Putamen (tissue), 1 donor: ENCODE results near the gene MYLK.

ENCODE experiments used
- DNase-seq: peaks from one replicate; pipeline ENCODE4 v3.0.0-alpha.2; 2016; ENCODE audit warnings: low spot score

Gene MYLK

DNA sequence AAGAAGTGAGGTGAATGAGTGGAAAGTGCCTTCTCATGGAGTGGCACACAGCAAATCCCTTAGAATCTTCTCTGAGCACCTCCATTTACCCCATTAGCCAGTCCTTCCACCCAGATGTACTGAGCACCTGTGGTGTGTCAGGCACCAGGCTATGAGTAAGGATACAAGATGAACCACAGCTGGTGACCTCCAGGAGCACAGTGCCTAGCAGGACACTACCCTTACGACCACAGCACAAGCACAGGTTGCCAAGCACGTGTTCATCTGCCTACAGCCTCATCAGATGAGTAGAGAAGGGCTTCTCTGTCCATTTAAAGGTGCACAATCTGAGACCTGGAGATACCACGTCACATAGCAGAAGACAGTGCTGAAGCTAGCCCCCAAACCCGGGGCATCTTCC is 6.2 kb downstream of the MYLK start:
- no peak for DNase-seq

- DNase-seq: no peak
Observed at GRCh38 chr3:123877466-123877865, 6.7 kb downstream of the MYLK start.

DNA sequence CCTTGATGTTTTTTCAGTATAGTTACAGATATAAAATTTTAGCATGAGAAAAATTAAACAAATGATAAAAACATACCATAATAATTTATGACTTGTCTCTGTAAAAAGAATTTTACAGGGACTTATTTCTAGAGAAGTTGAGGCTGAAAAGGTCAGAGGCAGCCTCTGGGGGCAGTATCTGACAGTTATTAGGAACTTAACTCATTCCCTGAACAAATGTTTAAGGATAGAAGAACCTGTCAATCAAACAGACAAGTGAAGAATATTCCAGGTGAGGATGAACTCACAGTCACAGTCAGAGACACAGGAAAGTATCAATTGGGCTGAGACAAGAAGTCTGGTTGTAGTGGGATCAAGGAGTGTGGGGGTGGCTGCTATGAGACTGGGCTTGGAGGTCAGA is 7.3 kb downstream of the MYLK start:
- no peak for DNase-seq

- DNase-seq: no peak
Observed at GRCh38 chr3:123872621-123873020, 11.5 kb downstream of the MYLK start.

- DNase-seq: no peak
Observed at GRCh38 chr3:123871946-123872345, 12.2 kb downstream of the MYLK start.

DNA sequence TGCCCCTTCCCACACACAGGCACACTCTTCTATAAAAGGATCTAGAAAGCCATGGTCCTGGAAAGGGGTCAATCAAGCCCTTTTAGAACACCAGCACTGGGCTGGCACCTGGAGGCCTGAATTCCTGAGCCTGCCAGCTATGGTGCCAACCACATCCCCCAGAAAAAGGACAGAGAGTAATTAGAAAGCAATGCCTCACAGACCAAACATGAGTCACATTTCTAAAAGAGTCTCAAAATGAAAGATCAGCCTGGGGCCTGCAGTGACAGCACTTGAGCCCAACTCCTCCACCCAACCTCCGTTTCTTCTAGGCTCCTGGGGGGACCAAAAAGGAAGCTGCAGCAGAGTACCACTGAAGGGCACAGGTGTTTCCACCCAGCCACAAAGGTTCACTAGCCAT is 14.1 kb downstream of the MYLK start:
- DNase-seq: no peak

DNA sequence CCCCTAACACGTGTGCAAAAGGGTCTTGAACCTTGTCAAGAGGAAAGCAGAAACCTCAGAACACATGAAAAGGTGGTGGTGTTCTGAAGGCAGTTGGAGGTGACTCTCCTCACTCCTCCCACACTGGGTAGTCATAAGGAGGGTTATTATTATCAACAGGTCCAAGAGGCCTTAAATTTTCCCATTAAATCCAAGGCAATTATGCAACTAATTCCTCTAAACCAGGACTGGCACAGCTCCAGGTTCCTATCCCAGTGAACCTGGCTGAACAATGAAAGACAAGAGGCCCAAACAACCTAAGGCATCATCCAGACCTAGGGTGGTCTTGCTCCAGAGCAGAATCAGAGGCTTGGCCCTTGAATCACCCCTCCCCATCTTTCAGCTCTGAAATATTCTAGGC is 15.0 kb downstream of the MYLK start:
- no peak for DNase-seq

GRCh38 chr3:123864706-123865105 is 19.4 kb downstream of the MYLK start:
- no peak for DNase-seq

- DNase-seq: no peak
Observed at GRCh38 chr3:123862152-123862551, 22.0 kb downstream of the MYLK start.

DNA sequence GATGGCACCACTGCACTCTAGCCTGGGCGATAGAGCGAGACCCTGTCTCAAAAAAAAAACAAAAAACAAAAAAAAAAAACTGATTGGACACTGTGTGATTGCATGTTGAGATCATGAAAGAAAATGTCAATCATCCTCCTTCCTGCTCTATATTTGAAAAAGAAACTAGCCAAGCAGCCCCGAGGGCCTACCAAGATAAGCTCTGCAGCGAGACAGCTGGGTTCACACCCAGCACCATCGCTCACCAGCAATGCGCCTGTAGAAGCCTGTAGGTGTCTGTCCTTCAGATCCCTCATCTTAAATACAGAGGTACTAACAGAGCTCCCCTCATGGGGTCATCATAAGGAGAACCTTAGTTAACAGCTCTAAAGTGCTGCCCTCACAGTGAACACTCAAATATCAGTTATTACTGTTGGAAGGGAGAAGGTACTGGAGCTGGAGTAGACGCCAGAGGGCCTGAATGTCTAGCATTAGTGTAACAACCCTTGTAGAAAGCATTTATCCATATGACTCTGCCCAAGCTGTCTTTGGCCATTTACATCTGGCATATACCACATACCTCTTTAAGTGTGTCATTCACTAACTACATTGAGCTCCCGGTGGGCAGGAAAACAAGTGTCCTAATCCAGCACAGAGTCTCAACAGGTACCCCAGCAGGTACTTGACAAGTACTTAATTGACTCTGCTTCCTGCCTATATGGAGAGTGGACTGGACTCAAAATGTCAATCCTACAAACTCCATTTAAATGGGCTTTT is 22.9 kb downstream of the MYLK start:
- DNase-seq: no peak

DNA sequence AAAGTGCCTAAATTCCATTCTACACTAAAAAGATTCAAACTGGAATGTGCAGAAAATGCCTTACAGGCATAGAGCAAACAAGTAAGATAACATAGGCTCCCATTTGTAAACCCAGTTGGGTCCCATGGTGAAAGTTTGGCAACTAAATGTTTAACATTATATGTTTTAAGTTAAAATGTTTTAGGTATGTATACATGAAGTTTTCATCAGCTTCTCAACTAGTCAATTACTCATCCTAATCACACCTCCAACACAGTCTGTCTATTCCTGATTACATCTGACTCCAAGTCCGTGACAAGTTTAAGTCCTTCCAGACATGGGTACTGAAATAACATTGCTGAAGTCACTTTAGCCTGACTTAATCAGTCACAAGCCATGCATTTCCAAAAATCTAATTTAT is 25.0 kb downstream of the MYLK start:
- no peak for DNase-seq

- no peak for DNase-seq
Observed at GRCh38 chr3:123854905-123855304, 29.2 kb downstream of the MYLK start.

GRCh38 chr3:123853686-123854372 is 30.3 kb downstream of the MYLK start:
- DNase-seq: no peak

- DNase-seq: no peak
Observed at GRCh38 chr3:123847209-123847608, 36.9 kb downstream of the MYLK start.

DNA sequence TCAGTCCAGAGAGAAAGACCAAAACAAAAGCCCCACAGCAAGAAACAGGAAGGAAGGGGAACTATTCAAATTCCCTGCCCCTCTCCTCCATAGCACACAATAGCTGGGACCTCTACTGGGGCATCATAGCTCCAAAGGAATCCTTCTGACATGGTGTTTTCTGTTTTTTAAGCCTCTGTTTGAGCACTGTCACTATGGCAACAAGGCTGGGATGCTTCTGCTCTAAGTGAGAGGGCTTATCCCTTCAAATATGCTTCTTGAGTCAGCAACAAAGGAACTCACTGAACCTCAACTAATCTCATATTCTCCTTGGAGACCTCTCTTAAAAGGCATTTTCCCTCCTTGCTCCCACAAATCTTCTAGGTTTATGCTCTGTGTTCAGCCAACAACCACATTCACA is 40.5 kb downstream of the MYLK start:
- no peak for DNase-seq

DNA sequence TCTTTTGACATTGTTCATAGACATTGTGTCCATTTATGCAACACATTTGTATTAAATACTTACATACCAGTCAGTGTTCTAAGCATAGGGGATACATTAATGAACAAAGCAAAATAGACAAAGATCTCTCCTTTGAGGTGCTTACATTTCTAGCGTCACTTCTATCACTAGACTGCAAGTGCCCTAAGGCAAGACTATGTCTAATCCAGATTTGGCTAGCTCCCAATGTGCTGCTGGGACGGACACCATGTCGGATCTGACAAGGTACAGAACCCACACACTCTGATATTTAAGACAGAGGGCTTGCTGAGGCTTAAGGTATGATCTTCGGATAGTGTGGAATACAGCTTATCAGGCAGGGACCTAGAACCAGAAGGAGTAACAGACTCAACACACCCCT is 41.4 kb downstream of the MYLK start:
- no peak for DNase-seq

GRCh38 chr3:123841476-123842238 is 42.5 kb downstream of the MYLK start:
- DNase-seq: no peak

GRCh38 chr3:123840961-123841360 is 43.2 kb downstream of the MYLK start:
- DNase-seq: no peak

- no peak for DNase-seq
Observed at GRCh38 chr3:123837858-123838257, 46.3 kb downstream of the MYLK start.

GRCh38 chr3:123834631-123835030 is 49.5 kb downstream of the MYLK start:
- DNase-seq: no peak

DNA sequence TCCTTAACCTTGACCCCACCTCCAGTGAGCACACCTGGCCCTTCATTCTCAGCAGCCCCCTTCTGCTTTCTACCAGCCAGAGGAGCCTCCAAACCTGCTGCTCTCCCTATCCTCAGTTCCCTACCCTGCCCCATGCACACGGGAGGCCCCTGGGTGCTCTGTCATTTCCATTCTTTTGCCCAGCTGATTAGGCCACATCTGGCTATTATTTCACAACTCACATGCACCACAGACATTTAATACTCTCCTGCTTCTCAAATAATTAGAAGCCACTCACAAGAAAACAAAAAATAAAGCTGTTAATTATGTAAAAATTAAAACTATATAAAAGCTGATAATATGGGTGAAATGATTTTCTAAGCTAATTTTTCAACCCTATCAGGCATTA is 50.7 kb downstream of the MYLK start:
- DNase-seq: no peak

DNA sequence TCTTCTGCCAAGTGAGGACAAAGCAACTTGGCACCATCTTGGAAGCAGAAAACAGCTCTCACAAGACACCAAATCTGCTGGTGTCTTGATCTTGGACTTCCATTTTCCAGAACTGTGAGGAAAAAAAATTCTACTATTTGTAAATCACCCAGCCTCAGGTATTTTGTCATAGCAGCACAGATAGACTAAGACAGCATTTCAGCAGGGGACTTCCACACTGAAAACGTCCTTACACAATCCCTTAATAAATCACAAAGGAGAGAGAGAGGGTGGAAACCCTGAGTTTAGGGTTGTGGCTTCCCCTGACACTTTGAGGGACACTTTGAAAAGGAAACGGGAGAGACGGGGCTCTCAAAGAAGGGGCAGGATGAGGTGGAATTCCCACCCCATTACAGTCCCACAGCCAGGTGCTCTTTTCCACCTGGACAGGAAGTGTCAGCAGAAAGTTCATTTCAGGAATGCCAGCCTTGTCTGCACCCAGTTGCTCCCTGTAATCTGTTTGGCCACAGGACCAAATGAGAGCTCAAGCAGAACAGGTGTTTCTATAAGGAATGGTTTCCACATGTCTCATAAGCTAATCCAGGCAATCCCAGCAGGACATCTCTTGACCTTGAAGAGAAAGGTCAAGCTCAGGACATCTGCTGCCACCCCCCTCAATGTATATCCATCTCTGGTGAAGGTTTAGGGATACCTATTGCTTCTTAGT is 51.3 kb downstream of the MYLK start:
- no peak for DNase-seq

GRCh38 chr3:123831420-123831819 is 52.7 kb downstream of the MYLK start:
- no peak for DNase-seq
